ENCODE results near the gene DDX56.

Gene DDX56, protein sequence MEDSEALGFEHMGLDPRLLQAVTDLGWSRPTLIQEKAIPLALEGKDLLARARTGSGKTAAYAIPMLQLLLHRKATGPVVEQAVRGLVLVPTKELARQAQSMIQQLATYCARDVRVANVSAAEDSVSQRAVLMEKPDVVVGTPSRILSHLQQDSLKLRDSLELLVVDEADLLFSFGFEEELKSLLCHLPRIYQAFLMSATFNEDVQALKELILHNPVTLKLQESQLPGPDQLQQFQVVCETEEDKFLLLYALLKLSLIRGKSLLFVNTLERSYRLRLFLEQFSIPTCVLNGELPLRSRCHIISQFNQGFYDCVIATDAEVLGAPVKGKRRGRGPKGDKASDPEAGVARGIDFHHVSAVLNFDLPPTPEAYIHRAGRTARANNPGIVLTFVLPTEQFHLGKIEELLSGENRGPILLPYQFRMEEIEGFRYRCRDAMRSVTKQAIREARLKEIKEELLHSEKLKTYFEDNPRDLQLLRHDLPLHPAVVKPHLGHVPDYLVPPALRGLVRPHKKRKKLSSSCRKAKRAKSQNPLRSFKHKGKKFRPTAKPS

GRCh38 chr7:44573464-44574286, at the start of gene DDX56:
DDX56 (minus strand) TSS chr7:44573908; CDS start chr7:44573895, 13 bp downstream.
- DNase-seq (ENCODE audit: low spot score) = peak; percentile 97

- DNase-seq (ENCODE audit: low spot score) = peak; percentile 76
Observed at GRCh38 chr7:44622342-44623151, 48.8 kb upstream of the DDX56 start.

GRCh38 chr7:44621750-44622103, 48.0 kb upstream of the DDX56 start:
- DNase-seq (ENCODE audit: low spot score) = no peak

DNA sequence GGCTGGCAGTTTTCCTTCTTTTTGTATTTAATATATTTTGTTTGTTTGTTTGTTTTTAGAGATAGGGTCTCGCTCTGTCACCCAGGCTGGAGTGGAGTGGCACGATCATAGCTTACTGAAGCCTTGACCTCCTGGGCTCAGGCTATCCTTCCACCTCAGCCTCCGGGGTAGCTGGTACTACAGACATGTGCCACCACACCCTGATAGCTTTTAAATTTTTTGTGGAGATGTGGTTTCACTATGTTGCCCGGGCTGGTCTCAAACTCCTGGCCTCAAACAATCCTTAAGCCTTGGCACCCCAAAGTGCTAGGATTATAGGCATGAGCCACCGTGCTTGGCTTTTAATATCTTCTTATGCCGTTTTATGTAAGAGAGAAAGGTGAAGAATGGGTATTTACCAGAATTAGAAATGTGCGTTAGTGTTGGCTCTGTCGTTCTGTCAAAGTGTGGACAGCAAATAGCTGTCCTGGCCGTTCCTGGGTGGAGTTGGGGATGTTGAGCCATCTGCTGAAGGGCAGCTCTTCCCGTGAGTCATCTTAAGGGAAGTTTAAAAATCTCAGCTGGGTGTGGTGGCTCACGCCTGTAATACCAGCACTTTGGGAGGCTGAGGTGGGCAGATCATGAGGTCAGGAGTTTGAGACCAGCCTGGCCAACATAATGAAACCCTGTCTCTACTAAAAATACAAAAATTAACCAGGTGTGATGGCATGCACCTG, 47.5 kb upstream of the DDX56 start:
- DNase-seq (ENCODE audit: low spot score) = no peak

DNA sequence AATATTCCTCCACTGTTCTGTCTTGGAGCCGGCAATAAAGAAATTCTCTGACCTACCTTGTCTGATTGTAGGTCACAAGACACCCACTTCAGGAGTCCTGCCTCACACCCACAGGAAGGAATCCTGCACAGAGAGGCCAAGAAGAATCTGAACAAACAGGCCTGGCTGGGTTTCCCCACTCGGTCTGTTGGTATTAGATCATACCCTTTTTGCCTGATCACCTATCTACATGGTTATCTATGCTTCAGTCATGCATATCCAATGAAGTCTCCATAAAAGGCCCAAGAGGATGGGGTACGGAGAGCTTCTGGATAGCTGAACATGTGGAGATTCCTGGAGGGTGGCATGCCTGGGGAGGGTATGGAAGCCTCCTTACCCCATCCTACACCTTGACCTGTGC, 45.0 kb upstream of the DDX56 start:
- no peak for DNase-seq (ENCODE audit: low spot score)

GRCh38 chr7:44618045-44618444, 44.3 kb upstream of the DDX56 start:
- DNase-seq (ENCODE audit: low spot score) = no peak

GRCh38 chr7:44617225-44617890, 43.6 kb upstream of the DDX56 start:
- DNase-seq (ENCODE audit: low spot score) = peak; percentile 76

DNA sequence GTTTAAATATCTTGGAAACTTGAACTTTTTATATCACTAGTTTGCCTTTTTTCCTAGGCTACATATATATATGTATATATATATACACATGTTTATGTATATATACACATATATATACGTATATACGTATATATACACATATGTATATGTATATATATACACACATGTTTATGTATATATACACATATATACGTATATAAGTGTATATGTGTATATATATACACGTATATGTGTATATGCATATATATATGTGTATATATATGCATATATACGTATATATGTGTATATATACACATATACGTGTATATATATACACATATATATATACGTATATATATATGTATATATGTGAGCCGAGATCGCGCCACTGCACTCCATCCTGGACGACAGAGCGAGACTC, 42.8 kb upstream of the DDX56 start:
- DNase-seq (ENCODE audit: low spot score) = no peak

- DNase-seq (ENCODE audit: low spot score) = no peak
Observed at GRCh38 chr7:44615793-44616192, 42.1 kb upstream of the DDX56 start.

DNA sequence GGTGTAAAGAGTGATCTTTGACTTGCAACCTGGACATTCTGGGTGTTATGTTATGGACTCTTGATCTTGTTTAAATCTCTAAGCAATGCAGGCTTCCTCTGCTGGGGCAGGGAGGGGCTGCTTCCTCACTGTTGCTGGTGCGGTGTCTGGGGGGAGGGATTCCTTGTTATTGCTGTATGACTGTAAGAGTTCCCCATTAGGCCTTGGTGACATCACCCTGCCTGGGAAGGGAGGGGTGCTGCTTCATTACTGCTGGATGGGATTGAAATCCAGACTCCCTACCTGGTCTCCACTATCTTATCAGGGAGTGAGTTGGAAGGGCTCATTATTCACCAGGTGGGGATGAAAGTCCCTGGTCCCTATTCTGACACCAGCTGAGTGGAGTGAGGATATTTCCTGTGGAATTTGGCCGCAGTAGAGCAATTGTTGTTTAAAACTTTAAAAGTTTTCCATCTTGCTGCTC, 41.5 kb upstream of the DDX56 start:
- DNase-seq (ENCODE audit: low spot score) = no peak

DNA sequence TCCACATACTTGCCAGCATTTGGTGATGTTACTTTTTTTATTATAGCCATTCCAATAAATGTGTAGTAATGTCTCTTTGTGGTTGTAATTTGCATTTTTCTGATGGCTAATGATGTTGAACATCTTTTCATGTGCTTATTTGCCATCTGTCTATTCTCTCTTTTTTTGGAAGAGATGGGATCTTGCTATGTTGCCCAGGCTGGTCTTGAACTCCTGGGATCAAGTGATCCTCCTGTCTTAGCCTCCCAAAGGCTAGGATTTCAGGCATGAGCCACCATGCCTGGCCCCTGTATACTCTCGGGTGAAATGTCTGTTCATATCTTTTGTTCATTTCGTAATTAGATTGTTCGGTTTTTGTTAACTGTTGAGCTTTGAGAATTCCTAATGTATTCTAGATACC, 36.1 kb upstream of the DDX56 start:
- DNase-seq (ENCODE audit: low spot score) = no peak

DNA sequence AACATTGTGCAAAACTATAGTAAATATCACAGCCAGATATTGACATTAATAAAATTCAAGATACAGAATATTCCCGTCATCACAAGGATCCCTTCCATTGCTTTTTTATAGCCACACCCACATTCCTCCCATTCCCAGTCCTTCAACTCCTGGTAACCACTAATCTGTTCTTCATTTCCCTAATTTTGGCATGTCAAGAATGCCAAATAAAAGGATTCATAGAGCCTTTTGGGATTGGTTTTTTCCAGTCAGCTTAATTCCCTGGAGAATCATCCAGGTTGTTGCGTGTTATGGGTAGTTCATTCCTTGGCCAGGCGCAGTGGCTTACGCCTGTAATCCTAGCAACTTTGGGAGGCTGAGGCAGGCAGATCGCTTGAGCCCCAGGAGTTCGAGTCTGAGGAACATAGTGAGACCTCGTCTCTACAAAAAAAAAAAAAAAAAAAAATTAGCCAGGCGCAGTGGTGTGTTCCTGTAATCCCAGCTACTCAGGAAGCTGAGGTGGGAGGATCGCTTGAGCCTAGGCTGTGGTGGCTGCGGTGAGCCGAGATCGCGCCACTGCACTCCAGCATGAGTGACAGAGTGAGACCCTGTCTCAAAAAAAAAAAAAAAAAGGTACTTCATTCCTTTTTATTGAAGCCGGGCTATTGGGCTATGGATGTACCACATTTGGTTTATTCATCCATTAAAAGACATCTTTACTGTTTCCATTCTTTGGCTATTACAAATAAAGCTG, 35.4 kb upstream of the DDX56 start:
- no peak for DNase-seq (ENCODE audit: low spot score)

DNA sequence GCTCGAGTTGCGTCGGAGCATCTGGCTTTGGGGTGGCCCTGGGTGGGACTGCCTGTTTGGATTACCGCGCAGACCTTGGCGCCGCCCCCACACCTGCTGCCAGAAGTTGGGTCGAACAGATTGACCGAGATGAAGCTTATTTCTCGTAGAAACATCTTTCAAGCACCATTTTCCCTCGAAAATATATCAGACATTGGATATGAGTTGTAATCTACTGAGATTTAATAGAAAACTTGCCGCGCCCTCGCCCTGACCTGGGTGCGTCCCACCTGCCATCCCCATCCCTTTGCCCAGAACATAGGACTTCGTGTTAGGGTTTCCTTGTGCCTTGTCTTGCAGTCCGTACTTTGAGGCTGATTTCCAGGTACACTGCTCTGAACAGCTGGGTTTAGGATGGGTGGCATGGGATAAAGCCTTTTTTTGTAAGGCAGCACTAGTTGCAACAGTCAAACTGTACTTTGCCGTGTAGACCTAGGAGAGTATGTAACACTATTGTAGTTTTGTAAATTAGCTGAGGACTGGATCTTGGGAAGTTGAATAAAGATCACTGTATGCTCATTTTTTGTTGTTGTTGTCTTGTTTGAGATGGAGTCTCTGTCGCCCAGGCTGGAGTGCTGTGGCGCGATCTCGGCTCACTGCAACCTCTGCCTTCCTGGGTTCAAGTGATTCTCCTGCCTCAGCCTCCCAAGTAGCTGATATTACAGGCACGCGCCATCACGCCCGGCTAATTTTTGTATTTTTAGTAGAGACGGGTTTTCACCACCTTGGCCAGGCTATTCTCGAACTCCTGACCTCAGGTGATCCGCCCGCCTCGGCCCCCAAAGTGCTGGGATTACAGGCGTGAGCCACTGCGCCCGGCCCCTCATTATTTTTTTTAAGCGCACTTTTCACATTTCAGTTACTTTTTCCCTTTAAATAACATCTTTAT, 33.7 kb upstream of the DDX56 start:
- DNase-seq (ENCODE audit: low spot score) = no peak

- DNase-seq (ENCODE audit: low spot score) = peak; percentile 99
Observed at GRCh38 chr7:44606341-44607140, 32.8 kb upstream of the DDX56 start, which contains the start of gene OGDH. OGDH (plus strand) TSS chr7:44606627; CDS start chr7:44624344, 17,717 bp downstream.

DNA sequence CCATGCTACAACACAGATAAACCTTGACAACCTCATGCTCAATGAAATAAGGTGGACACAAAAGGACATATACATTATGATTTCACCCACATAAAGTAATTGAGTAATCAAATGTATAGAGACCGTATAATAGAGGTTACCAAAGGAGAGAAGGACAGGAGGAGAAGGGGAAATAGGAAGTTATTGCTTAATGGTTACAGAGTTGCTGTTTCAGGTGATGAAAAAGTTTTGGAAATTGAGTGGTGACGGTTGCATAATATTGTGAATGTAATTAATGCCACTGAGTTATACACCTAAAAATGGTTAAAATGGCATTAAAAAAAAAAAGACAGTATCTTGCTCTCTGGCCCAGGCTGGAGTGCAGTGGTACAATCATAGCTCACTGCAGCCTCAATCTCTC, 31.2 kb upstream of the DDX56 start:
- no peak for DNase-seq (ENCODE audit: low spot score)

DNA sequence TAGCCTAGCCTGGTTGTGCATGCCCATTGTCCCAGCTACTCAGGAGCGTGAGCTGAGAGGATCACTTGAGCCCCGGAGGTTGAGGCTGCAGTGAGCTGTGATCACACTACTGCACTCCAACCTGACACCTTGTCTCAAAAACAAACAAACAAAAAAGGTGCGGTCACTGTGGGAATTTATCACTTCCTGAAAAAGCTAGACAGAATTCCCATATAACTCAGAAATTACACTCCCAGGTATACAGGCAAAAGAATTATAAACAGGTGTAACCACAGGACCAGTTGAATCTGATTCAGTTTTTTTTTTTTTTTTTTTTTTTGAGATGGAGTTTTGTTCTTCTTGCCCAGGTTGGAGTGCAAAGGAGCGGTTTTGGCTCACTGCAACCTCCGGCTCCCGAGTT, 29.5 kb upstream of the DDX56 start:
- DNase-seq (ENCODE audit: low spot score) = no peak

- DNase-seq (ENCODE audit: low spot score) = no peak
Observed at GRCh38 chr7:44602576-44602910, 28.8 kb upstream of the DDX56 start.

DNA sequence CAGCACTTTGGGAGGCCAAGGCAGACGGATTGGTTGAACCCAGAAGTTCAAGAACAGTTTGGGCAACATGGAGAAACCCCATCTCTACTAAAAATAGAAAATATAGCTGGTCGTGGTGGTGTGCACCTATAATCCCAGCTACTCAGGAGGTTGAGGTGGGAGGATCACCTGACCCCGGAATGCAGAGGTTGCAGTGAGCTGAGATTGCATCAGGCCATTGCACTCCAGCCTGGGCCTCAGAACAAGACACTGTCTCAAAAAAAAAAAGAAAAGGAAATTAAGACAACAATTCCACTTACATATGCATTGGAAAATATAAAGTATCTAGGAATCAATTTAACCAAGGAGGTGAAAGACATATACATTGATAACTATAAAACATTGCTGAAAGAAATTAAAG, 25.5 kb upstream of the DDX56 start:
- no peak for DNase-seq (ENCODE audit: low spot score)

All from activated CD4-positive, alpha-beta T cell treated with anti-CD3 and anti-CD28 coated beads, Interleukin-2, Interleukin-4, amounts not matched to agents 100 ng/mL and 50 ng/mL, durations not matched to agents 16 hours and 8 hours (primary cell).